Glomerular endothelial cell (primary cell): ENCODE measurements around the gene CAPN7. TPM values are rescaled to one million over a fixed set of nuclear protein-coding genes. Genes with fewer than 3 reads are reported as not detected.

Experiments used
- DNase-seq: peaks from one replicate; pipeline ENCODE4 v3.0.0-alpha.2; 2011; ENCODE audit warnings: low read depth, low spot score; ENCODE audit errors: extremely low read depth
- total RNA-seq: library from RNA; depleted of rRNA; stranded (reverse); fragments of >200 nt; gene quantifications from 2 replicates; pipeline ENCODE4 v1.2.3, GENCODE V29; 2015

The CAPN7 gene
- total RNA-seq, 1 donor from 2014 or later = 28.4 TPM

DNA sequence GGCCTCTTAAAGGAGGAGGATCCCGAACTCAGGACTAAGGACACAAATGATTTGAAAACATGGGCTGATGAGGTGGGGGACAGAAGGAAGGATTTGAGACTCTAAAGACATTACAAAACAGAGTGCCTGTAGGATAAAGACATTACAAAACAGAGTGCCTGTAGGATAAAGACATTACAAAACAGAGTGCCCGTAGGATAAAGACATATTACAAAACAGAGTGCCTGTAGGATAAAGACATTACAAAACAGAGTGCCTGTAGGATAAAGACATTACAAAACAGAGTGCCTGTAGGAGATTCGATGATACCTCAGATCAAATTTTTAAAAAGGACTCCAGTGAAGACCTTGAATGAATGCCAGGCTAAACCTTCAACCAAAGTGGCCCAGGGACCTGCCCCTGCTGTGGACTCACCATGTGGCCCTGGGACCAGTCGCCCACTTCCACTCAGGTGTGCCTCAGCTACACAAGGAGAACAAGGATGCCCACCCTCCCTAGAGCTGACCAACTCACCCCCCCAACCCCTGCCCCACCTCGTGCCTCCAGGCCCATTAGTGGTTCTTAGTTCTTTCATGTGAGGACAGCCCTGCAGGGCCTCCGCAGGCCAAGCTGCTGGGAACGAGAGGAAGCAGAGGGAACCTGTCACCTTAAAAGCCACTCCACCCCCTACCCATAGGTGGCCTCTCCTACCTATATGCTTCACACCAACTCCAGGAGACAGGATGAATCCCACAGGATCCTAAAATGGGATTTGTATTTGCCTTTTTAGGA is 66.6 kb downstream of the CAPN7 start:
- DNase-seq = no peak

DNA sequence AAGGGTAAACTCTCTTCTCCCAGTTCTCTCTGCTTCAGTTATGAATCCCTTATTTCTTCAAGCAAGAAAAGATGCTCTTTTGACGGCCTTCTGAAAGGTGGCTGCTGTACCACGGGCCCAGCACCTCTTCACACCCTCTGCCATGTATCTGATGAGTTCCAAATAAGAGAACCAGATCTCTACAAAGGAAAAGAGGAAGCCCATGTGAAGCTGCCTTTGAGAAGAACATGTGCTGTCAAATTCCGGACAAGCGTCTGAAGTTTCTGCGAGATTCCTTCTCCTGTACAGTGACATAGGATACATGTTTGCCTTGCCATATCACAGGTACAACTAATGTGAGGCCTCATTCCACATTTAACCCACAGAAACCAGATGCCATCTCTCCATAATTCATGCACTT is 67.2 kb downstream of the CAPN7 start:
- DNase-seq = no peak

DNA sequence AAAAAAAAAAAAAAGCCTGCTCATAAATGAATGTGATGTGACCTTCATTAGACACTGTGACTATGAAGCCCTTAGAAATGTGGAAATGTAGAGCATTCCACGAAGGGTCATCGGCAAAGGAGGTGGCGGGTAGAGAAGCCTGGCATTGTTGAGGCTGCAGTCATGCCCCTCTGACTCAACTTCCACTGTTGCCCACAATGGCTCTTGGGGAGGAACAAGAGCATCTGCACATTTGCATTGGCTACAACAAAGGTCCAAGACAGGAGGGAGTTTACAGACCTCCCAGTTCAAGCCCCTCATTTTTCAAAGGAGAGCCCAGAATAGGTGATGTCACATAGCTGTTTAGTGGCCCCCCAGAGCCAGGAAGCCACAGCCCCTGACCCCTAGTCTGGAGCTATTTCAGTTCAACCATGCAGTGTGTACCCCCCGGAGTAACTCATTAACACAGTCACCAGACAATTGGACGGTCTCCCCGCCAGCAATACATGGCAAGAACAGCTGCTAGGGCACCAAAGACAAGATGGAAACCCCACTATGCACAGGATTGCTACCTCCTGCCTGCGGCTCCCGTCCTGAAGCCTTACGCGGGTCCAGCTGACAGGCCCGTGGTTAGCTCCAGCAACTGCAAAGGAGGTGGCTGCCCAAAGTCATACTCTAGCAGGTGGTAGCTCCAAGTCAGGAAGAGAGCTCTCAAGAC is 70.1 kb downstream of the CAPN7 start:
- DNase-seq = no peak

DNA sequence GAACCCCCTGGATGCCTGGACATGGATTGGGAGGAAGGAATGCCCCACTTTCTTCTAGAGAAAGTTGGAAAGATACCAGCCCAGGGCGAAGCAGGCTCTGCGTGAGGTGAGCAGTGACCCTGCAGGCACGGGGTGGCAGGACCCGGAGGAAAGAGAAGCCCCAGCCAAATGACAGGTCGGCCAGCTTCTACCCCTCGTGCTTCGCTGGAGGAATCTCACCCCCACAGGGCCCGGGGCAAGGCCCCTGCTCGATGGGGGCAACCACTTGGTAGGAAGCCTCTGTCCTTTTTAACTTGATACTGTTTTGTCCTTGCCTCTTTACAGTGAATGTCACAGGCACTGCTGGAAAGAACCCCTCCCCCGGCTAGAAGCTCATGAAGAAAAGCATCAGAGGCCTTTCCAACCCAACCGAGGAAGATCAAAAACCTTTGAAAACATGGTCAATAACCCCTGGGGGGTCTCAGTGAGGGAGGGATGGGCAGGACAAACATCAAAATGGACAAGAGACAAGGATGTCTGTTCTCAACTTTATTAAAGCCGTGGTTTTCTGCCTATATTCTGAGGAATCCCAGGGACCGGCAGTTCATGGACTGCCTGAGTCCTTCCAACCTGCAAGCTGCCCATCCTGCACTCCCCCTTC is 71.9 kb downstream of the CAPN7 start:
- no peak for DNase-seq

DNA sequence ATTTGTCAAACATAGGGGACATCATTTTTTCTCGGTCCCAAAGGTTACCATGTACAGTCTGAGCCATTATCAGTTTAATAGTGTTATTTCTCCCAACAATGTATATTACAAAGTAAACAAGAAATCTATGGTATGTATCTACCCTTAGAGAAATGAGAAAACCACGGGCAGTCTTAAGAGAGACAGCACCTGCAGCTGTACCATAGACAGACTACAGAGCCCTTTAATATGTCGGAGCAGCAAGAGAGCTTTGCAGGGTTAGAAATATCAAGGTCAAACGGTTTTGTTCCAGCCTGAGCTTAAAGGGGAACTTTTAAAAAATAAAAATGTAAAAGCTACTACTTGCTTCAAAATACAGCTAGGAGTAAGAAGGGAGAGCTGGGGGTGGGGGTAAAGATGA is 73.2 kb downstream of the CAPN7 start:
- no peak for DNase-seq

DNA sequence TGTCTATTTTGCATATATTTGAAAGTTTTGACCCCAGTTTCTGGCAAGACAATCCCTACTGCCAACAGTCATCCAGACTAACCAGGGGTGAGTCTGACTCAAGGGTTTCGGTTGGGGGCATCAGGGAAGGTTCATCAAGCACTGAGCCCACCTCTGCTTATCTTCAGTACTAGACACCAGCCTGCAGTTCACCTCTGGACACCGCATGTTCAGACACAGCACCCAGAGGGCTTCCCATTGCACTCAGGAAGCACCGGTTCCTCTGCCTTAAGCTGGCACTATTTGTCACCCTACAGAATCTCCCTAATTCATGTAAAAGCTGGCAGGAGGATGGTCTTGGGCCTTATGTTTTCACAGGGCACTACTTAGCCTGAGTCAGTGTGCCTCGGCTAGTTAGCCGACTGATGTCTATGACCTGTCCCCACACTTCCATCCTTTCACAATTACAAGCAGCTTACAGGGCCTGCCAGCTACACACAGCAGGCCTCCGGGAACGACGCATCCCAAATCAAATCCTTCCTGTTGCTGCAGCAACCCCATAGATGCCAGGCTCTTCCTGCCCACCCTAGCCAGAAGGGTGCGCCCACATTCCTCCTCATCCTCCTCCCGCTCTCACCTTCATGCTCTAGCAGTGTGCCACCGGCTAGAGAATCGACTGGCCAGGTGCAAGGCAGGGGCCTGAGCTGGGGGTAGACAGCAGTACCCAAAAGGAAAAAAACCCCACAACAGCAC is 73.8 kb downstream of the CAPN7 start:
- DNase-seq = no peak

DNA sequence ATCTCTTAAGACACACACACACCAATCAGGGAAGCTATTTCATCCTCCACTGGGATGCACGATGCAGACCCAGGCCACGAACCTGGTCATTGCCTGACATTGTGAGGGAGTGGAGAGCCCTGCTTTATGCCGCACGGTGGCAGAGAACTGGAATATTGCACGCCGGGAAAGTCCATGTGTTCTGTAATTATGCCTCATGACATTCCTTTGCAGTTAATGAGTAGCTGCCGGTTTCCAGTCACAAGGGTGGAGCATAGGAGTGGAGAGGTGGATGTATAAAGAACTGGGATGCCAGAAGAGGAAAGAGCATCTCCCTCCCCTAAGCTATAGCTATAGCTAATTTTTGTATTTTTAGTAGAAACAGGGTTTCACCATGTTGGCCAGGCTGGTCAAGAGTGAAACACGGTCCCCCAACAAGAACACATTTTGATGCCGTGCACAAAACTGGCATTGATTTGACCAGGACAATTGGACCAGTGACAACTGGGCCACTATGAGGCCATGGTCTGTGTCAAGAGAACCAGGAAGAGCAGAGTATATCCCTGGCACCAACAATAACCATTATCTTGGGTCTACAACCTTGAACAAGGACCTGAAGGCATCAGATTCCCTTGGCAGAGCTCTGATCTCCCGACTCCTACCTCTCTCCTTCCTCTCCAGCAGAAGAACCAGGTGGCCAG is 74.9 kb downstream of the CAPN7 start:
- no peak for DNase-seq

DNA sequence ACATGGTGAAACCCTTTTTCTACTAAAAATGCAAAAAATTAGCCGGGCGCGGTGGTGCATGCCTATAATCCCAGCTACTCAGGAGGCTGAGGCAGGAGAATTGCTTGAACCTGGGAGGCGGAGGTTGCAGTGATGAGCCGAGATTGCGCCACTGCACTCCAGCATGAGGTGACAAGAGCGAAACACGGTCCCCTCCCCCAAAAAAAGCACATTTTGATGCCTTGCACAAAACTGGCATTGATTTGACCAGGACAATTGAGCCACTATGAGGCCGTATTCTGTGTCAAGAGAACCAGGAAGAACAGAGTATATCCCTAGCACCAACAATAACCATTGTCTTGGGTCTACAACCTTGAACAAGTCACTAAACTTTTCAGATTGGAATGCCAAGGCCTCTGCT is 75.8 kb downstream of the CAPN7 start:
- DNase-seq = no peak

DNA sequence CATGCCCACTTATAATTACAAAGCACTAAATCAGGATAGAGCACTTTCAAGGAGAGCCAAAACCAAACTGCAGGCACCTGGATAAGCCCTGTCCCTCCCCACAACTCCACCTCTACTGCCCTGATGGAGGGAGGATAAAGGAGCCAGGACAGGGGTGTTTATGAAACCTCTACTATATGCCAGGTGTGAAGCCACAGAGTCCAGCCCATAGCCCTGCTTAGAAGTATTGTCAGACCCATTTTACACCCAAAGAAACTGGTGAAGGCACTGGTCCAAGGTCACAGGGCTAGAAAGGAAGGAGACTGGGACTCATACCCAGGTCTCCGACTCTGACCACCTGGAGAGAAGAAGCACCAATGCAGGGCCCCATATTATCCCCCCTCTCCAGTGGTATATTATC is 77.7 kb downstream of the CAPN7 start:
- DNase-seq = no peak

DNA sequence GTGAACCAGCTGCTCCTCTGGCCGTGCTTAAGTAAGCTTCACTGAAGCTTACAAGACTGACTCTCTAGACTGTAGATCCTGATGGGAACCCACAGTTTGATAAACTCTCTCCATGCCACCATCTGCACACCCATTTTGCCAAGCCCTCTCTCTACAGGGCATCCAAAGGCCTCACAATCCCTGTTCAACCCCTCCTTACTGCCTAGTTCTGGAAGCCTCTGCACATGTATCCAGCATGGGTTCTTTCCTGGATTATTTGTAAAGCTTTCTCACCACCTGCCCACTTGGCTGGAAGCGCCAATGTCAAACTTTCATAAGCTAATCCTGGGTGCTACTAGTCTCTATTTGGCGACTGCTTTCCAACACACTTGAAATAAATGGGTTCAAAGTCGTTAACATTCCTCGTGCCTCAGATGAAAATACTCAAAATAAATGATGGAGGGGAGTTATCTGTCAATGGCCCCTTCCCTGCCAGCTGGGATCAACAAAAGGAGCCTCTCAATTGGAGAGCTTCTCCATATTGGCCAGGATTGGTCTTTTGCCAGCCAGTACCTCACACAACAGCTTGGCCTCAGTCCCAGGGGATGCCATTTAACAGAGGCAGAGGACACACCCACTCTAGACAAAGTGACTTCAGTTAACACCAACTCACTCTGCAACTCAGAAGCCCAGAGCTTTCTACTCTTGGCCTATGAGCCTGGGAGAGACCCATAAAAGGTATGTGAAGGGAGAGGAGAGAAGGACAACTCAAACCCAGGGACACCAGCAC is 78.3 kb downstream of the CAPN7 start:
- no peak for DNase-seq

DNA sequence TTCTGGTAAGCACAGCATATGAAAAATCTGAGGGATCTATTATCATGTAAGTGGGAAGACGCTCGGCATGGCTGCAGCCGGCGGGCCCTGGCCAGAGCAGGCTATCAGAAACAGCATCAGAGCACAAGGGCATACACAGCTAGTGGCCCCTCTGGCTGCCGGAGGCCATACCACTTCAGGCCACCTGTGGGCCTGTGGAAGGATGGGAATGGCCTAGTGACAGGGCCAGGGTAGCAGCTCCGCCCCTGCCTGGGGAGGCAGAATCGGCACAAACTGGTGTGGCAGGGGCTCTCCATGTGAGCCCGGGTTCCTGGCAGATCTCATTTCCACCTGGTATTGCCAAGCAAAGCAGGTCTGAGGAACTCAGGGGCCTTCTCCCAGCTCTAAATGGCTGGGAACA is 80.0 kb downstream of the CAPN7 start:
- DNase-seq = no peak

DNA sequence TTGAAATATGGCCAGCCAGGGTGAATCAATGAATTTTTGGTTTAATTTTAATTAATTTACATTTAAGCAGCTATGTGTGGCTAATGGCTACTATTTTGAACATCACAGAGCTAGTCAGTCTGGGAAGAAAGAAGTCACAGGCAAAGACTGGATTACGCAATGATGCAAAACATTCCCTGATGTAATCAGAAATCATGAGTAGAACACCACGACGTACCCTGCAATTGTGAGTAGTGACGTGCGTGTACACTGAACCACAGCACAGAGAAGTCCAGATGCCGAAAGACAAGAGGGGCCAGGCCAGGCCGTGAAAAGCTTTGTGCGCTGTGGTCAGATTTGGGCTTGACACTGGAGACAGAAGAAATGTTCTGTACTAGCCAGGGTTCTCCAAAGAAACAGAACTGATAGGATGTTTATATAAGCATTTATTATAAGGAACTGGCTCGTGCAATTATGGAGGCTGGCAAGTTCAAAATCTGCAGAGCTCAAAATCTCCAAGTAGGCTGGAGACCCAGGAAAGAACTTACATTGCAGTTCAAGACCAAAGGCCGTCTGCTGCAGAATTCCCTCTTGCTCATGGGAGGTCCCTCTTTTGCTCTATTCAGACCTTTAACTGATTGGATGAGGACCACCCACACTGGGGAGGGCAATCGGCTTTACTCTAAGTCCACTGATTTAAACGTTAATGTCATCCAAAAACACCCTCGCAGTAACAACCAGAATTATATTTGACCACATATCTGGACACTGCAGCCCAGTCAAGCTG is 81.7 kb downstream of the CAPN7 start:
- DNase-seq = no peak

DNA sequence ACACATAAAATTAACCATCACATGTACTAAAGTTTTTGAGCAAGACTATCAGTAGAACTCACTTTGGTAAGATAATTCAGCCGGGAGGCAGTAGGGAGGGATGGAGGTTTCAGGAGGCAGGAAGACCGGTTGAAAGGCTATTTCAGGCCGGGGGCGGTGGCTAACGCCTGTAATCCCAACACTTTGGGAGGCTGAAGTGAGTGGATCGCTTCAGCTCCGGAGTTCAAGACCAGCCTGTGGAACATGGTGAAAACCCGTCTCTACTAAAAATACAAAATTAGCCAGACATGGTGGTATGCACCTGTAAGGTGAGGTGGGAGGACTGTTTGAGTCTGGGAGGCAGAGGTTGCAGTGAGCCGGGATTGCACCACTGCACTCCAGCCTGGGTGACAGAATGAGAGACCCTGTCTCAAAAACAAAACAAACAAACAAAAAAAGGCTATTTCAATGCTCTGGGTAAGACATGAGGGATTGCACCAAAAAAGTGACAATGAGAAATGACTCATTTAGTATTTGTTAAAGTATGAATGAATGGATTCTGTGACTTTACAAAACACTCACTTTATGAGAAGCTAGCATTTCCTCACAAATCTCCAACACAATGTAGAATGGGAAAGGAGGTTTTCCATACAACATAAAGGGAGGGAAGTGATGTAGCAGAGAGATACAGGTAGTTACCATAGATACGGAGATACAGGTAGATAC is 82.4 kb downstream of the CAPN7 start:
- DNase-seq = no peak

DNA sequence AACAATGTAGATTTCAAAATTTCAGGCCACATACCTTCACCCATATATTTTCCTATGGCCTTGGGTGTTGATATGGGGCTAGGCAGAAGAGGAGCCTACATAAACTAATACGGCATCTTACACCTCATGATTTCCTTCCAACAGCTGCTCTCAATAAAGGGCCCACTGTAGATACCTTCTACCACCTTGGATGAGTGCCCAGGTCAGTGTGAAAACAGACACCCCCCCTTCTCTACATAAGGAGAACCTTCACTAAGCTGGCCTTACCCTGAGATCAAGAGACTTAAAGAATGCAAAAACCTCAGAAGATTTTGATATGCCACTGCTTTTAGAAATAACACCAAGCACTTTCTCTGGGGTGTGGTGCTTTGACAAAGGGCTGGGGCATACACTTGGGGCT is 83.6 kb downstream of the CAPN7 start:
- DNase-seq = no peak

DNA sequence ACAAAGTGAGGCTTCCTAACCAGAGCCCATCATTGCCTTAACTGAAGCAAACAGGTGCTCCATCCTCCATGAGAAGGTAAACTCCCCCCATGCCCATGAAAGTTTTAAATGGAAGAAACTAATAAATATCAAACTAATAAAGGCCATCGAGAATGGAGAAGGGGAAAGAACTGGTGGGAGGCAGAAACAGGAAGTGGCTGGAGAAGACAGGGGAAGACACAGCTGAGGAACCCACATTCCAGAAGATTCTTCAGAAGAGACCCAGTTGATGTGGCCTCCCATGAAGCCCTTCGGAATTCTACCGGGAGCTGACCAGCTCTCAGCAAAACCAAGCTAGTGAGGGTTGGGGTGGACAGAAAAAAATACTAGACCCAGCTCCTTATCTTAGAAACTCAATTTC is 84.7 kb downstream of the CAPN7 start:
- DNase-seq = no peak

DNA sequence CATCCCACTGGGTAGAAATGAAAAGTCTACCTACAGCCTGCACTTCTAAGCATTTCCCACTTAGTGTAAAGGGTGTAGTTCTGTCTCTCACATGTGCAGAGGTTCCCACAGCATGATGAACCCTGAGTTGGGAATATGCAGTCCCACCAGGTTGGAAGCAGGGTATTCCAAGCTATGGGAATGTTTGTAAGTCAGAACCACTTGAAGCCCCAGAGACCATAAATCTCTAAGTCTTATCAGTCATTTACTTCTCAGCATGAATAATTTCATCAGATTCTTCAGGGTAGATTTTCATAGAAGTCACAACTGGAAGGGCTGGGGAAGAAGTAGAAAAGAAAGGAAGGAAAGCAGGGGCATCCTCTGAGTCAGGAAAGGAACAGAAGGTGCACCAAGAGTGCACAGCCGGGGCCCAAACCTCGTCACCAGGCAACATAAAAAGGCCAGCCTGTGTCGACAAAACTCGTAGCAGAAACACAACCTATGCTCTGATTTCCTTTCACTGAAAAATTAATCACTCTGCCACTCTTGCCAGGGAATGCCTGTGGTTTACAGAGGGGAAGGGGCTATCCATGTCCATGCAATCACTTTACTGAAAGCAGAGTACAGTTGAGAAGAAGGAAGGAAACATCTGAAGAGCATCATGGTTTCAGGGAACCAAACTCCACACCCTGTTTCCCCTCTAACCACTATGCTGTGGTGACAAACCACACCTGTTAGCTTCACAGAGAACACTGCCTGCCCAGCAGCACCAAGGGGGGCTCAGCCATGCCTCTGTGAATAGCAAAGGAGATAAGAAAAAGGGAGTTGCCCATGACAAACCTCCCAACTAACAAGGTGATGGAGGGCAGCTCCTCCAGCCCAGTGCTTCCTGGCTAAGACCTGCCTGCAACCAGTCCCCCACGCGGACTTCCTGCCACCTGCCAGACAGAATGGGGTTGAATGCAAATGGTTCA is 85.8 kb downstream of the CAPN7 start:
- no peak for DNase-seq

DNA sequence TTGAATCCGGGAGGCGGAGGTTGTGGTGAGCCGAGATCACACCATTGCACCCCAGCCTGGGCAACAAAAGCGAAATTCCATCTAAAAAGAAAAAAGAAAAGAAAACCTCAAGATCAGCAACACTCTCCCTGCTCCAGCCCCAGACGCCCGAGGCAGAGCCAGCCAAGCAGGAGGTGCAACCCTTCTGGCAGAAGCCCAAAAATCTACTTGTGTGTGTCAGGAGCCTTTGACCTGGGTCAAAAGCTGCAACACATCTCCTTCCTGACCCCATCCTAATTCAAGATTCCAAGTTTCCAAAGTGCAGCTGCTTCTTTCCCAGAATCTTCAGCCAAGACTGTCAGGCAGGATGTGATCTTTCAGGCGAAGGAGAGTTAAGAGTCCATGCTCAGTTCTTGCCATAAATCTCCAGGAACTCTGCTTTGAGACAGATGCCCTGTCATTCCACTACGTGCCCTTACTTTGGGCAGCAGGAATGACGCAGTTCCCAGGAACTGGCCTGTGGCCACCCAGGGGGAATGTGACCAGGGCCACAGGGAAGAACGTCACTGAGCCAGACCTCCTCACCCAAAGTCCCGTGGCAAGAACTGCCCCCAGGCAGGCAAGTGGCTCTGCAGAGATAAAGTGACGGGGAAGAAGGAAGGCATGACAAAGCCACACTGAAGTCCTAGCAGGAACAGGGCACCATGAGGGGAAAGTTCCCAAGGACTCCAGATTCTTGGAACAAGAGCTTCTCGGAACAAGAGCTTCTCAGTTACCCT is 86.9 kb downstream of the CAPN7 start:
- no peak for DNase-seq
